Middle frontal gyrus (tissue), 1 donor: Measurements from ENCODE around the gene DOP1A.

Source experiments
- DNase-seq: peaks from one replicate; pipeline ENCODE4 v3.0.0-alpha.2; 2015; ENCODE audit warnings: low spot score; ENCODE audit errors: extremely low spot score

Gene DOP1A, protein sequence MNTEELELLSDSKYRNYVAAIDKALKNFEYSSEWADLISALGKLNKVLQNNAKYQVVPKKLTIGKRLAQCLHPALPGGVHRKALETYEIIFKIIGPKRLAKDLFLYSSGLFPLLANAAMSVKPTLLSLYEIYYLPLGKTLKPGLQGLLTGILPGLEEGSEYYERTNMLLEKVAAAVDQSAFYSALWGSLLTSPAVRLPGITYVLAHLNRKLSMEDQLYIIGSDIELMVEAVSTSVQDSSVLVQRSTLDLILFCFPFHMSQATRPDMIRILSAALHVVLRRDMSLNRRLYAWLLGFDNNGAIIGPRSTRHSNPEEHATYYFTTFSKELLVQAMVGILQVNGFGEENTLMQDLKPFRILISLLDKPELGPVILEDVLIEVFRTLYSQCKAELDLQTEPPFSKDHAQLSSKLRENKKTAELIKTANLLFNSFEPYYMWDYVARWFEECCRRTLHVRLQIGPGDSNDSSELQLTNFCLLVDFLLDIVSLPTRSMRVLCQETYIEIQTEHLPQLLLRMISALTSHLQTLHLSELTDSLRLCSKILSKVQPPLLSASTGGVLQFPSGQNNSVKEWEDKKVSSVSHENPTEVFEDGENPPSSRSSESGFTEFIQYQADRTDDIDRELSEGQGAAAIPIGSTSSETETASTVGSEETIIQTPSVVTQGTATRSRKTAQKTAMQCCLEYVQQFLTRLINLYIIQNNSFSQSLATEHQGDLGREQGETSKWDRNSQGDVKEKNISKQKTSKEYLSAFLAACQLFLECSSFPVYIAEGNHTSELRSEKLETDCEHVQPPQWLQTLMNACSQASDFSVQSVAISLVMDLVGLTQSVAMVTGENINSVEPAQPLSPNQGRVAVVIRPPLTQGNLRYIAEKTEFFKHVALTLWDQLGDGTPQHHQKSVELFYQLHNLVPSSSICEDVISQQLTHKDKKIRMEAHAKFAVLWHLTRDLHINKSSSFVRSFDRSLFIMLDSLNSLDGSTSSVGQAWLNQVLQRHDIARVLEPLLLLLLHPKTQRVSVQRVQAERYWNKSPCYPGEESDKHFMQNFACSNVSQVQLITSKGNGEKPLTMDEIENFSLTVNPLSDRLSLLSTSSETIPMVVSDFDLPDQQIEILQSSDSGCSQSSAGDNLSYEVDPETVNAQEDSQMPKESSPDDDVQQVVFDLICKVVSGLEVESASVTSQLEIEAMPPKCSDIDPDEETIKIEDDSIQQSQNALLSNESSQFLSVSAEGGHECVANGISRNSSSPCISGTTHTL (N-terminal part only)

DNA sequence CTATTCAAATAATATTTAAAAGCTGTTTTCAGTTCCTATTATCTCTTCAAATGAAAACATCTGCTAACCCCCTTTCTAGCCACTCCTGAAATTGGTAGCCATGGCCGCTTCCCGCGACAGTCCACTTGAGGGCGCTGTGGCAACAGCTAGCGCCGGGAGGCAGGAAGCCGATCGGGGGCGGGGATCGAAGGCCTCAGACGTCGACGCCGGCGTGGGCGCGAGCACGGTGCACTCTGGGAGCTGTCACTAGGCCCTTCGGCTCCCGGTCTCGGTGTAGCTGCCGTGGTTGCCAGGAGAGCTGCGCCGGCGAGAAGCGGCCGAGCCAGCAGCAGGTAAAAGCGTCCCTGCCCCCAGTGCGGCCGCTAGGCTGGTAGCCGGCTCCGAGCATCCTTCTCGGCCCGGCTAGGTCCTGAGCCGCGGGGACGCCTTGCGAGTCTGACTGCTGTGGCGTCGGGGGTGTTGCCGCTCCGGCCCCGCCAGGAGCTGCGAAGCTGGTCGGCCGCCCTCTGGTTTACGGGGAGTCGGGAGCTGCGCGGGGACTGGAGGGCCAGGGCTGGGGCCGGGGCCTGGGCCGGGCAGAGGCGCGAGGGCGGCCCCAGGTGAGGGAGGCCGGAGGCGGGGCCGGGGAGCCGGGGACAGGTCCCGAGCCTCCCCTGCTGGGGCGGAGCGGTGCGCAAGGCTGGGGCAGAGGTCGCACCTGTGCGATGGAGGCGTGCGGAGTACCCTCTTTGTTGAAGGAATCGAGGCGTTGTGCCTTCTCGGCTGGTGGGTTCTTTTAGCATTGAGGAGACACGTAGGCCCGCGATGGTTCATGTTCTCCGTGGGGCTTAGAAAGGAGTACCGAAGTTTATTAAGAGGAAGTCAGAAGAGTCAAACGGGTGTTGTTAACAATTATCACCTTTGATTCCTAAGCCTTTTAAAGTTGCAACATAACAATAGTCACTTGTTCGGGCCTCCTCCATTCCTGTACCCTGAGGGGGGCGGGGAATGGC lies at the start of gene DOP1A:
TSS of gene DOP1A (plus strand) at position 224 of the 992 bp plus-strand sequence. CDS start 29,307 bp downstream, outside the sequence.
- peak; percentile 94 for DNase-seq

DNA sequence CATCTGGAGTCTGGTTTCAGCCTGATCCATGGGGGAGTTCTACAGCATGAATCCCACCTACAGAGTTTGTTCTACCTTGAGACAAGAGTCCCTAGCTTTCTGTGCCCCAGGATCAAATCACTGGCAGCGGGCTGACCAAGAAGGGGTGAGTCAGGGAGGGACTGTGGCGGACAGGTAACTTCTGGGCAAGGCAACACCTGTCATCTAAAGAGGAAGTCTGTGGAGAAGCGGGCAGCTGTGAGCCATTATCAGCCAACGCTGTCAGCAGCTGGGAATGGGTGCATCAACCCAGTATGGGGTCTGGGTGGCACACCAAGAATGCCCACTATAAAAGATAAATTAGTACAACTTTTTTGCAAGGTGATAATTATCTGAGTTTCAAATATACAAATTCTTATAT lies 47.7 kb upstream of the DOP1A start:
- DNase-seq, result no peak

DNA sequence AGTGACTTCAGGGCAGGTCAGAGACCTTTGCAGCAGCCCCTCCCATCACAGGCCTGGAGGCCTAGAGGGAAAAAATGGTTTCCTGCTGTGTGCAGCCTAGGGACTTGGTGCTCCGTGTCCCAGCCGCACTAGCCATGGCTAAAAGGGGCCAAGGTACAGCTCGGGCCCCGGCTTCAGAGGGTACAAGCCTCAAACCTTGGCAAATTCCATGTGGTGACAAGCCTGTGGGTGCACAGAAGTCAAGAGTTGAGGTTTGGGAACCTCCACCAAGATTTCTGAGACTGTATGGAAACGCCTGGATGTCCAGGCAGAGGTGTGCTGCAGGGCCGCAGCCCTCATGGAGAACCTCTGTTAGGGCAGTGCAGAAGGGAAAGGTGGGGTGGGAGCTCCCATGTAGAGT lies 35.8 kb upstream of the DOP1A start:
- DNase-seq, result no peak

DNA sequence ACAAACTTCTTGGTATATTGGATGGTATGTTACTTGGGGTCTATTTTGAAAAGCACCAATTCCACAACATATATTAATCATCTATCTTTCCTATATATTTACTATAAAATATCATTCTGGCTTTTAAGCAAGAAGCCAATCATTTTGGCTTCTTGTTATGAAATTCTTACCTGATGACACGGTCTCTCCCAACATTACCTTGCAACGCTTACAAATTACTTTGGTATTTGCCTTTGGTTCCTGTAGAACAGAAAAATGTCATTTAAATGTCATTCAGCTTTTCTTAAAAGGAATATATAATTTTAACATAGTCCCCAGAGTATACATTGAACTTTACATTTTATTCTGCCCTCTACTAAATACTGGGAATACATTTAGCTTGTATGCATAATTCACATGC lies 29.2 kb upstream of the DOP1A start:
- DNase-seq, result no peak

DNA sequence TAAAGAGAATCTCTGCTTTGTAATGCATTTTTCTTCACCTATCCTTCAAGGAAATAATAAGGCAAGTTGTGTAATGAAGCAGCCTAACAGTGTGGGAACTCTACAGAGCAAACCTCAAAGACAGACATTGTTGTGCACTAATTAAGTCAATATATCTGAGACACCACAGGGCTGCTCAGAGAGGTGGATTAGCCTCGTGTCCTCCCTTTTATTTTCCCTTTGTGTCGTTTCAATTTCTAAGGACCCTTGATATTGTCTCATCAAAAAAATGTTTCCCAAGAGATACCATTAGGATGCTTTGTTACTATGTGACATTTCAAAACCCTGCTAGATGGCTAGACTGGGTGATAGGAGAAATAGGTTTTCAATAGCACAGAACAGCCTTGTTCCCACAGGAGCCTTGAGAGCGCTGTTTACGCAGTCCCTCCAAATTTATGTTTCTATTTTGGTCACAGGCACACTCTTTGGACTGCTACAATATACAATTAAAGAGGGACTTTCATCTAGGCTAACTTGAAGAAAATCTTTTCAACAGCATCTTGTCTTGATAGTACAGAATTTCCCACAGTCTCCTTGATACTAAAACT lies 24.9 kb upstream of the DOP1A start:
- no peak for DNase-seq

DNA sequence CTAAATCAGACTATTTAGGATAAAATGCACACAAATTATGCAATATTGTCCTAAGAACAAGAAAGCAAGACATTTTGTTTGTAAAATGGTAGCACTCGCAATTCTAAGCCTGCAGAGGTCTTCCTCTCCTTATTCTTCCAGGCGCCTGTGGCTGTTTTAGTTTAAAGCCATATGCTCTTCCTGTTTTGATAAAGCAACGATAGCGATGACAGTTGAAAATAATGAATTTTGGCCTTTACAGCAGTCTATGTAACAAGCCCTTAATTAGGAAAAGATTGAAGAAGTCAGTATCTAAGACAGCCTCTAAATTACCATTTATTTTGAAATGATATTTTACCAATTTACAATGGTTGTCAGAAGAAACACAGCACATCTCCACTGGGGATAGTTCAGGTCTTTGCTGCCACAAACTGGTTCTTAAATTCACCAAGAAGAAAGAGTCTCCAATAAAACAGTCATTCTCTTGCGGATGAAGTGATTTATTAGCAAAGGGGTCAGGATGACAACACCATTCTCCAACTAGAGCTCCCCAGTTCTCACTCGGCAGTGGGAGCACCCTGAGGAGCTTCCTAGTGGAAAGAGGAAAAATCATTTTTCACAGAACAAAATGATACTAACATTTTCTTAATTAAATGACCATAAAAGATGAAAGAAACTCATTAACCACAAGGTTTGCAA lies 23.2 kb upstream of the DOP1A start:
- DNase-seq, result no peak

DNA sequence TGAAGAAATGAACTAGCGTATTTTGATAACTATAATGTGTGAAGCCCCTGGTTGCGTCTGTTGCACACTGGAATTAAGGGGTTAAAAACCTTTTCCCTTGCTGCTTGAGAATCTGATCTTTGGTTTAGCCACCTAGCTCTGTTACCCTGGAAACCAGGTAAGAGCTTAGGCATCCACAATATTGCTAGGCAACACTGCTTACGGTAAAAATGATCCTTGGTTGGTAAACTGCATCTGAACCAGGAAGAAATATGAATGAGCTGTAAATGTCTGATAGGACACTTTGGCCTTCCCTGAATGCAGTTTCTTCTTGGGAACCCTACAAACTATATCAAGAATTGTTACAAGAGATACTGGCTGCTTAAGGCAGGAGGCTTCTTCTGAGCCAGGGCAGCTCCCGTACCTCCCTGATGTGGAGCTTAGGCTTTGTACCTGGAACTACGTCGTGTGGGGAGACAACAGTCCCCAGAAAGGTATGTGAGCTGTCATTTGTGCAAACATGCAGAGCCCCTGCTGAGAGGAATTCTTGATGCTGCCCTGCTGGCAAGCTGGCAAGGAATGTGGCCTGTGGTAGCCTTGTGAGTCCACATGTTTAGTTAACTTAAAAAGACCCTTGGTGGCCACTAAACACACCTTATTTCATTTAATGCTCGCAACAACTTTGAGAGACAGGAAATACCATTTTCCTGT lies 20.3 kb upstream of the DOP1A start:
- DNase-seq, result no peak

DNA sequence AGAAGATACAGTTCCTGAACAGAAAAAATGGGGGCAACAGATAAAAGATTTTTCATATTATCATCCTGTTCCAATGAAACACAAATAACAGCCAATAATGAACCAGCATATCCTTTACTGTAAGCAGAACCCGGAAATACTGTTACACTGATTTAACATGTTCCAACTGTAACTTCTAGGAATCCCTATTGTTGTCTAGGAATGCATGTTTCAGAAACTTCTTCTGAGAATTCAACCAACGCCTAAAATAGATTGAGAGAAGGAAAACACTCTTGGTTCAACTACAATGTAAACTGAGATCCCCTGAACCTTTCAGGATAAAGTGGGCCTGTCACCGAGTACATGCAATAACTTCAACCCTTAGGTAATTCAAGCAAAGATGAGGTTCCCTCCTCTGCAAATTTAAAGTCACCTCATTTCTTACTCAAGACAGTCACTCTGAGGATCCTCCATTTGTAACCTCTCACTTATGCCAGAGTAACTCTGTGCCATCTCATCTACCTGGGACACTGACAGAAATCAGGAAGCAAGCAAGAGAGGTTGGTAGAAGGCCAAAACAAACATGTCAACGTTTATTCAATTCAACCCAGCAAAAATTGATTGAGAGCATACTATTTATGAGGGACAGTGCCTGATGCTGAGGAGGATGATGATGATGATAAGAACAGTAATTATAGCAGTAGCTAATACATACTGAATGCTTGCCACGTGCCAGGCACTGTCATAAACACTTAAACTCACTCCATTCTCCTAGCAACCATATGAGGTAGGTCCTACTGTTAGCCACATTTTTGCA lies 15.9 kb upstream of the DOP1A start:
- DNase-seq, result no peak

DNA sequence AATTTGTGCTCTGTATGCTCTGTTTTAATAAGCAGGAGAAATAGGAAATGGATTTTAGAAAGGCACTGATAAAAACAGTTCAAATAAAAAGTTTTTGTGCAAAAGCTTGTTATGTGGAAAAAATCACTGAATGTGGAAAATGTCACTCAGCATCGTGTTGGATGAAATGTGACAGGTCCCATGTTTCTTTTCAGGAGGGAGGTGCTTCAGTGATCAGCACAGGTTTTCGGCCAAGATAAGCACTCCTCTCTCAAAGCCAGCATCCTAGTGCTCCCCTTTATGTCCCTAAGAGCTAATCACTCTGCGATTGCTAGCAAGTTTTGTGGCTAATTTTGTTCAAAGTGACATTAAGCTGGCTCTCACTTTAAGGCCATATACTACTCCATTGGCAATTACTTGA lies 13.8 kb upstream of the DOP1A start:
- DNase-seq, result no peak

DNA sequence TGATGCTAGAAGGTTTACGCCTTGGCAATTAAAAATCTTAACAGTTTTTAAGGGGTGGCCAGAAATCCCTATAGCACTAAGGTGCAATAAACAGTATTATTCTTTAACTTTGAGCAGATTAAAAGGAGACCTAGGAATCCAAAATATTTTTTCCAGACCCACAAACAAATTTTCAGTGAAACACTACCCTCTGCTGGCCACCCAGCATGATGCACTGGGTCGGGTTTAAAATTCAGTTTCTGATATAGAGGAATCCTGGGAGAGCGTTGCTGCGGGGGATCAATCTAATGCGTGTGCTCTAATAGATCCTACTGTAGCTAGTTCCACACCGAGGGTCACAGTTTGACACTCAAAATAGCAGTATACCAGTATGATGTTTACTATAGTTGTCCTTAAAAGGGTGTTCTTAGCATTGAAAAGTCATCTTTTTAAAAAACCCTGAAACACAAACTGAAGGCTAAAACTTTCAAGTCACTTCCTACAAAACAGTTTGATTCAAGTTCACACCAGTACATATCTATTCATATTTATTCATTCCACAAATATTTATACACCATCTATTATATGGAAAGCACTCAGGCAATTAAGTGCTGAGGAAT lies 12.0 kb upstream of the DOP1A start:
- DNase-seq, result peak; percentile 40

DNA sequence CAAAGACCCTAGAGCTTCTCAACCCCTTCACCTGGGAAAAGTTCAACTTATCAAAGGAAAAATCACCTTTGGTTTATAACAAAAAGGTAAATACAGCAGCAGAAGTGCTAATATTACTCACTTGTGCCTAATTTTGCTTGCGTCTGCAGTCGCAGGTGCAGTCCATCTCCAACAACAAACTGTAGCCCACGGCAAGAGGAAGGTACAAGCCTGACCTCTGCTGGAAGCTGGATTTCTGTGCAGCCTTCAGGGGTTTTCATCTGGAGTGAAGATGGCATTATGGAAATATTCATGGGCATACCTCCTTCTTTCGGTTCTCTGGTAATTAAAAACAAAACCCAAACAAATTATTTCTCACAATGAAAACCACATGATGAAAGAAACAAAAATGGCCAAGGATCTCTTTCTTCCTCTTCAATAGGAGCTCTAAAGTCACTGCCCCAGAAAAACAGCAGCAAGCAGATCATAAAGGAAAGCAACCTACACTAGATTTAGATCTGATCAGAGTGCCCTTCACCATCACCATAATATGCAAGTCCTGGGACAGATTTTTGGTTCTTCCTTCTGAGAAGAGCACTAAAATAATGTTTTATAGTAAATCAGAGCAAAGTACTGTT lies 9.7 kb upstream of the DOP1A start:
- peak; percentile 62 for DNase-seq

DNA sequence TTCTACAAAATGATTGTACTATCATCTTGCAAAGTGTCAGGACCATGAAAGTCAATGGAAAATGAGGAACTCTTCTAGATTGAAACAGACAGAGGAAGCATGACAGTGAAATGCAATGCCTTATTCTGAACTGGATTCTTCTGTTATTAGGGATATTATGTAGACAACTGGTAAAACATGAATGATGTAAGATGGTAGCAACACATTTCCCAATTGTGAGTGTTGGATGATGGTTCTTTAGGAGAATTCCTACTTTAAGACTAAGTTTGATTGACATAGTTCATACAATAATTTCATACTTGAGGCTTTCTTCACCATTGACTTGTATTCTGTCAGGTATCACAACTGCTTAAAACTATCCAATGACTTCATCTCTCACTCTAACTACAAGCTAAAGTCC lies 6.3 kb upstream of the DOP1A start:
- no peak for DNase-seq

DNA sequence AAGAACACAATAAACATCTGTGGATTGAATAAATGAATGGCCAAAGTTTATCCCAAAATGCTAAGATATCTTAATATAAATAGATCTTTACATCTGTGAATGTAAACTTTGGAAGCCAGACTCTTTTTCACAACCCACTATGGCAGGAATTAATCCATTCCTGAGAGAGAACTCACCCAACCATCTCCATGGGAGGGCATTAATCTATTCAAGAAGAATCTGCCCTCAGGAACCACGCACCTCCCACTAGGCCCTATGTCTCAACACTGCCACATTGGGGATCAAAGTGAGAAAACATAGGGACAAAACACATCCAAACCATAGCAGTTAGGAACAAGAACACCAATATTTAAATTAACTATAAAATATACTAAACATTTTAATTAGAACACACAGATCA lies 5.2 kb upstream of the DOP1A start:
- DNase-seq, result no peak

DNA sequence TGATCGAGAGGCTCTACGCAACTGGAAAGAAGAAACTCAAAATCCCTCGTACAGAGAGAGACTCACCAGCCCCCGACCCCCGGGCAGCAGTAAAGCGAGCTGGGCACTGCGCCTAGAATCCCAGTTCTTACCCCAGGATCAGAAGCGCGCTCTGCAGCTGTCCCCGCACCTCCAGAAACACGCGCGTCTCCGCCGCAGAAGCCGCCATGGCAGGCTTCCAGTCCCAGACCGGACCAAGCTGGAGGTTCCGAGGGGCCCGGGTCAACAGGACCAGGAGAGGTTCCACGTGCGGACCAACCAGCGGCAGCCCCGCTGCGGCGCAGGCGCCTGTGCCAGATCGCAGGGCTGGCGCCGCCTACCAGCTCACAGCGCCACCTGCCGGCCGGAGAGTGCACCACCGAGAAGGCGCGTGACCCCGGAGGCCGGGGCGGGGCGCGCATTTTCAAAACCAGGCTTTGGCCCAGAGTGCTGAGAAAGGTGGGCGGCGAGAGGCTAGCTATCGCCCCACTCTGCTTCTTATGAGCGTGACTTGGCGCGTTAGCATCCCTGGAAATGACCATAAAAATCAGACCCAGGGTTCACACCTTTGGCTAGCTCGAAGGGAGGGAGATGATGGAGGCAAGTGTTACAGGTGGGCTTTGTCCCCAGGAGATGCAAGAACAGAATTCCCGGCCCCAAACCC lies 1.8 kb upstream of the DOP1A start, which contains the start of gene UBE3D:
TSS of gene UBE3D (minus strand) at position 331 of the 682 bp plus-strand sequence. CDS start at position 208, 123 bp downstream.
- peak; percentile 75 for DNase-seq

DNA sequence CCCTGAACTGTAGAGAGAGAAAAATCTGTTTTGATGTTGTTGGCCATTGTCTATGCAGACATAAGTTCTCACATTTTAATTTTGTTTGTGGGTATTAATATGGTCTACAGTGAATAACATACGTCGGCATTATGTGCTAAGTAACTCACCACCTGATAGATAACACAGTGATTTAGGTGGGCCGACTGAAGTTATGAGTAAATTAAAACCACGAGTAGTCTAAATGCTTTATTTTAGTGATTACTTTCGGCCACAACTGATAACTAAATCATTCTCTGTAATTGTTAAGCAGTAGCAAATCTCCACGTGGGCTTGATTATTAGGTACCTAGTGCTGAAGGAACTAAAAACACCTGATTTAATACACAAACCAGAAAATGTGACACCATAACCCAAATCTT lies 1.1 kb downstream of the DOP1A start:
- DNase-seq, result no peak

DNA sequence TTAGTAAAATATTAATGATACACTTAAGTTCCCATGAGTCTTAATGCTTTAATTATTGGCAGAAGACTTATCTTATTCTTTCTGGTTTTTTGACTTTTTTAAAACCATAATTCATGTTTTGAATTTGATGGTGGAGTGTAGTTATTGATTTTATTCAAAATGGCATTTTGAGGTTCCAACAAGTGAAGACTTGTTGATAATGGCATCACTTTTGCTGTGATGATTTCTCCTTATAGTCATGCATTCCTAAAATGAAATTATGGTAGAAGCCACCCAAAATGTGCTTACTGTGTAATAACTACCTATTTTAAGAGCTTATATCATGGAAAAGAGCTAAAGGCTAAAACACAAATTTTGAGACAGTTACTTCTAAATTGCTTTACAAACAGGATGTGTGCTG lies 2.2 kb downstream of the DOP1A start:
- no peak for DNase-seq

DNA sequence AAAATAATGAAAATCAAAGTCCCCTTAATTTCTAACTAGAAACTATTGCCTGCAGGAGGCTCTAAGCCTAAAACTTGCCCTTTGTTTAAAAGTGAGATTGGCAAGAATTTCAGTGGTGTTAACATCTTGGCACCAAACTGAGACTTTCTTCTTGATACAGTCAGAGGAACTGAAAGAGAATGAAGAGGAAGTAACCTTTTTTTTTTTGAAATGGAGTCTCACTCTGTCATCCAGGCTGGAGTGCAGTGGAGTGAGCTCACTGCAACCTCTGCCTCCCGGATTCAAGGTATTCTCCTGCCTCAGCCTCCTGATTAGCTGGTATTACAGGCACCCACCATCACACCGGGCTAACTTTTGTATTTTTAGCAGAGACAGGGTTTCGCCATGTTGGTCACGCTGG lies 3.6 kb downstream of the DOP1A start:
- no peak for DNase-seq
